NCI-H446 (cell line): Measurements from ENCODE around the gene FARP2.

Experiments
- DNase-seq, 2 experiments: peaks; one replicate each; lab custom pipeline; 2025; lab: John Stamatoyannopoulos, UW

Gene FARP2

GRCh38 chr2:241458687-241459086 is 102.6 kb downstream of the FARP2 start:
- DNase-seq, result peak in 1 of 2 experiments; percentile 45

- DNase-seq, result peak in 1 of 2 experiments; percentile 19
These were observed 103.4 kb downstream of the FARP2 start for GRCh38 chr2:241459520-241459919.

- DNase-seq, result no peak
These were observed 104.5 kb downstream of the FARP2 start for GRCh38 chr2:241460631-241461030.

GRCh38 chr2:241461693-241462677 is 105.9 kb downstream of the FARP2 start:
- no peak for DNase-seq

- DNase-seq, result no peak
These were observed 107.4 kb downstream of the FARP2 start for GRCh38 chr2:241463276-241464135.

- DNase-seq, result no peak
These were observed 109.5 kb downstream of the FARP2 start for GRCh38 chr2:241465543-241465942.

- no peak for DNase-seq
These were observed 110.1 kb downstream of the FARP2 start for GRCh38 chr2:241466230-241466629.

GRCh38 chr2:241467777-241468475 is 111.8 kb downstream of the FARP2 start:
- DNase-seq, result no peak

- DNase-seq, result no peak
These were observed 112.3 kb downstream of the FARP2 start for GRCh38 chr2:241468476-241468781.

- no peak for DNase-seq
These were observed 113.7 kb downstream of the FARP2 start for GRCh38 chr2:241469746-241470145.

GRCh38 chr2:241473399-241473798 is 117.3 kb downstream of the FARP2 start:
- DNase-seq, result no peak

- no peak for DNase-seq
These were observed 119.2 kb downstream of the FARP2 start for GRCh38 chr2:241475267-241475666.

GRCh38 chr2:241478166-241478565 is 122.1 kb downstream of the FARP2 start:
- no peak for DNase-seq

GRCh38 chr2:241479026-241479898 is 123.2 kb downstream of the FARP2 start:
- no peak for DNase-seq

GRCh38 chr2:241481687-241482086 is 125.6 kb downstream of the FARP2 start:
- DNase-seq, result no peak

- DNase-seq, result no peak
These were observed 126.3 kb downstream of the FARP2 start for GRCh38 chr2:241482126-241482955.

- no peak for DNase-seq
These were observed 127.2 kb downstream of the FARP2 start for GRCh38 chr2:241483305-241483704.

- DNase-seq, result no peak
These were observed 129.3 kb downstream of the FARP2 start for GRCh38 chr2:241485172-241485911.

- no peak for DNase-seq
These were observed 133.0 kb downstream of the FARP2 start for GRCh38 chr2:241489088-241489487.
